ENCODE data around the gene RBBP8NL.

RBBP8NL gene

GRCh38 chr20:62363920-62364851, 63.2 kb downstream of the RBBP8NL start:
- TF ChIP-seq, protein P1, sequence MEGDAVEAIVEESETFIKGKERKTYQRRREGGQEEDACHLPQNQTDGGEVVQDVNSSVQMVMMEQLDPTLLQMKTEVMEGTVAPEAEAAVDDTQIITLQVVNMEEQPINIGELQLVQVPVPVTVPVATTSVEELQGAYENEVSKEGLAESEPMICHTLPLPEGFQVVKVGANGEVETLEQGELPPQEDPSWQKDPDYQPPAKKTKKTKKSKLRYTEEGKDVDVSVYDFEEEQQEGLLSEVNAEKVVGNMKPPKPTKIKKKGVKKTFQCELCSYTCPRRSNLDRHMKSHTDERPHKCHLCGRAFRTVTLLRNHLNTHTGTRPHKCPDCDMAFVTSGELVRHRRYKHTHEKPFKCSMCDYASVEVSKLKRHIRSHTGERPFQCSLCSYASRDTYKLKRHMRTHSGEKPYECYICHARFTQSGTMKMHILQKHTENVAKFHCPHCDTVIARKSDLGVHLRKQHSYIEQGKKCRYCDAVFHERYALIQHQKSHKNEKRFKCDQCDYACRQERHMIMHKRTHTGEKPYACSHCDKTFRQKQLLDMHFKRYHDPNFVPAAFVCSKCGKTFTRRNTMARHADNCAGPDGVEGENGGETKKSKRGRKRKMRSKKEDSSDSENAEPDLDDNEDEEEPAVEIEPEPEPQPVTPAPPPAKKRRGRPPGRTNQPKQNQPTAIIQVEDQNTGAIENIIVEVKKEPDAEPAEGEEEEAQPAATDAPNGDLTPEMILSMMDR (IDR thresholded peaks at IDR 0.05; ENCODE audit: borderline replicate concordance, insufficient read depth, low read depth, low read length), result no peak
- no peak overlapping the region for H3K4me3 ChIP-seq (ENCODE audit: low read depth, low read length)

GRCh38 chr20:62362991-62363919, 64.1 kb downstream of the RBBP8NL start:
- TF ChIP-seq, protein P1 (IDR thresholded peaks at IDR 0.05; ENCODE audit: borderline replicate concordance, insufficient read depth, low read depth, low read length), result peak; percentile 43
- H3K4me3 ChIP-seq (ENCODE audit: low read depth, low read length), result no peak overlapping the region

DNA sequence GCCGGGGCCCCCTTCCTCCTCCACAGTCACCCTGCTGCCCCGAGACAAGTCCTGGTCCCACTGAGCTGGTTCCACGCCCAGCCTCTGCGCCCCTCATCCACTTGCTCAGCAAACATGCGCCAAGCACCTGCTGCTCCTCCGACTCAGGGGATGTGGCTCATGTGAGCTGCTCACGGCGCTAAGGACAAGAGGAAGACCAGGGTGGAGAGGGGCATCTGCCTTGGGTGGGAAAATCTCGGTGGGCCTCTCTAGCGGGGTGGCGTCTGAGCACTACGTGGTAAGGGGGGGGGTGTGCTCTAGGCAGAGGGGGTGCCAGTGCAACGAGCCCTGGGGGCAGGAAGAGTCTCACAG, 64.8 kb downstream of the RBBP8NL start:
- no peak overlapping the region for H3K4me3 ChIP-seq (ENCODE audit: low read depth, low read length)

DNA sequence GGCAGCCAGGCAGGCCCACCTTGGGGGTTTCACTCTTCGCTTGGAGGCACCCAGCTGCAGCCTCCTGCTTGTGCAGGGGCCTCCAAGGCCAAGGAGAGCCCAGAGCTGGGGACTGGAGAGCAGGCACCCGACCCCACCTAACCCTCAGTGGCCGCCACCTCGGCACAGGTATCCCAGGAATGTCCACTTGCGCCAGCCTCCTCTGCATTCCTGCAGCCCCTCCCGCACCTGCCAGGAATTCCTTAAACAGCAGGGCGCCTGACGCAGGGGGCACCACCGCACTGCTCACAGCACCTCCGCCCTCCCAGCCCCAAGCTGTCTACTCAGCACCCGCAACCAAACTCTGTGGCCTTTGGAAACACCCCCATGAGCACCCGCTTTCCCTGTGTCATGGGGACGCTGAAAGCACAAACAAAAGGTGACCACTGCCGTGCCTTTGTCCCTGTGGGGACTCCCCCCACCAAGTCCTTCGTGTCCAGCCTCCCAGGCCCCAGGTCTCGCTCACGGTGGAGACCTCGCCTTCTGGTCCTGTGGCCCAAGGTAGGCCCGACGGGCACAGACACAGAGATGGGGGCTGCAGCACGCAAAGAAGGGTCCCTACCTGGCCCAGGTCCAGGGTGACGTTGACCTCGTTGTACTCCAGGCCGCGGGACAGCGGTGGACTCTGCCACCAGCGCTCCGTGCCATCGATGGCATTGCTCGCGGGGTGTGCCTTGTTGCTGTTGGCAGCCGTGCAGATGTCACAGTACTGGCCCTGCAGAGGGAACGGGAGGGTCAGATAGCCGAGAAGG, 65.3 kb downstream of the RBBP8NL start:
- no peak overlapping the region for H3K4me3 ChIP-seq (ENCODE audit: low read depth, low read length)
- TF ChIP-seq, protein P1 (IDR thresholded peaks at IDR 0.05; ENCODE audit: borderline replicate concordance, insufficient read depth, low read depth, low read length), result no peak

More for the DNA sequence above, 64.8 kb downstream of the RBBP8NL start:
- TF ChIP-seq, protein P1 (IDR thresholded peaks at IDR 0.05; ENCODE audit: borderline replicate concordance, insufficient read depth, low read depth, low read length), result no peak

DNA sequence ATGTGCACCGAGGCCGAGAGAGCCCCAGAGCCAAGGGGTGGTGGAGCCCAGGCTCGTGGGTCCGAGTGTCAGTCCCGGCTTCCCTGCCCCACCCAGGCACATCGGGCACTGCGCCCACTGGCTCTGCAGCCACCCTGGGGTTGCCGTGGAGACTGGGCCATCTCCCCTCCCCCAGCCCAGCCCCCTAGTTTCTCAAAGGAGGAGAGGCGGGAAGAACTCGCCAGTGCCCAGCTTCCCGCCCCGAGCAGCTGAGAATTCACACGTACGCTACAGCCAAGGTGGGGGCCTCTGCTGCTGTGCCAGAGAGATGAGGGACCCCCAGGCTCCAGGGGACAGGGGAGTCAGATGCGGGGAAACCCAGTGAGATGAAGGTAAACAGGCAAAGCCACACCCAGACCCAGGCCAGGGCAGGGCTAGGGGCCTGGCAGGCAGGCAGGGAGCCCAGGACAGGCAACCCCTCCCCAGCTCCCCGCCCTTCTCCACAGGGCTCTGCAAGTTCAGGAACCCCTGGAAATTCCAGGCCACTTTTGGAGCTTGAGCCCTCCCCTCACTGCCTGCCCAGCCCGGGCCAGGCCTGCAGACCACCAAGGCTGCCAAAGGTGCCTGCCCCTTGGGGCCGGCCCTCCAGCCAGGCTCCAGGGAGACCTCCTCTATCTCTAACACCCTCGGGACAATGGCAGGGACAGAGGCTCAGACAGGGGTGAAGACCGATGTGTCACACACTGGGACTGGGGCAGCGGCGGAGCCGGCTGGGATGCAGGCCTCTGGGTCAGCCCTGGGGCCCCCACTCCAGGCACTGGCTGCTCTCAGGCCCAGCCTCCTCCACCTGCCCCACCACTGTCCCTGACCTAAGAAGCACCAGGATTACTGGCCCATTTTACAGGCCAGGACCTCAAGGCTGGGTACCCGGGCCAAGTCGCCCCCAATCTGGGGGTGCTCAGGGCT, 66.2 kb downstream of the RBBP8NL start:
- TF ChIP-seq, protein P1 (IDR thresholded peaks at IDR 0.05; ENCODE audit: borderline replicate concordance, insufficient read depth, low read depth, low read length), result no peak
- H3K4me3 ChIP-seq (ENCODE audit: low read depth, low read length), result no peak overlapping the region

Data from GM12875 (cell line).